22Rv1 (cell line): ENCODE measurements around the gene DSCAM.

Source experiments
- ZFX ChIP-seq: fragments of 450-650 bp; IDR thresholded peaks from 2 replicates; pipeline ENCODE4 v1.6.1; 2017; ENCODE audit warnings: antibody characterized with exemption, borderline replicate concordance
- TF ChIP-seq, protein P1 (sequence below): fragments of 450-650 bp; IDR thresholded peaks from 2 replicates; pipeline ENCODE4 v1.5.1; 2017; ENCODE audit warnings: mild to moderate bottlenecking

DNA sequence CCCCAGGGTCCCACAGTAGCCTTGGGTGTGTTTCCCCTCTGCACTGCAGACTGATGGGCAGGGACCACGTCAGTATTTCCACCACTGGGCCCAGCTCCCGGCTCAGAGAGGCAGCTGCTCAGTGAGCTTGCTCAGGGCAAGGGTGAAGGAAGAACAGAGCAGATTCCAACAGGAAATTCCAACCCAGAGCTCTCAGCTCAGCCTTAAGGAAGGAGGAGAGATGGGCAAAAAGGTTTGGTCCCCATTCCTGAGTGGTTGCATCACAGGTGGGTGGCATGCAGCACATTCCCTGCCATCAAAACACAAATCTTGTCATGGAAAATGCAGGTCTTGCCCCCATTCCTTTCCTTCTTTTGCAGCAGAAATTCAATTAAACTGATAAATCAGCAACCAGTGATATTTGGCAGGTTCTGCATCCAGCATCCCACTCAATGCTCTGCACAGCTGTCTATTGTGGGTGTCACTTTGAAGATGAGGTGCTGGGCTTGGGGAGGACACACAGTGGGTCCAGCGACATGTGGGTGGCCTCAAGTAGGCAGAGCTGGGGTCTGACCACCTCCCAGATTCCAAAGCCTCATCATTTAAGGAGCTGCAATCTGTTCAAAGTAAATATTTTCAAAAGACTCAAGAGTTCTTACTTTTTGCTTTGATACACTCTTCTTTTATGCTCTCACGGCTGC lies 315.4 kb downstream of the DSCAM start:
- TF ChIP-seq, protein P1, sequence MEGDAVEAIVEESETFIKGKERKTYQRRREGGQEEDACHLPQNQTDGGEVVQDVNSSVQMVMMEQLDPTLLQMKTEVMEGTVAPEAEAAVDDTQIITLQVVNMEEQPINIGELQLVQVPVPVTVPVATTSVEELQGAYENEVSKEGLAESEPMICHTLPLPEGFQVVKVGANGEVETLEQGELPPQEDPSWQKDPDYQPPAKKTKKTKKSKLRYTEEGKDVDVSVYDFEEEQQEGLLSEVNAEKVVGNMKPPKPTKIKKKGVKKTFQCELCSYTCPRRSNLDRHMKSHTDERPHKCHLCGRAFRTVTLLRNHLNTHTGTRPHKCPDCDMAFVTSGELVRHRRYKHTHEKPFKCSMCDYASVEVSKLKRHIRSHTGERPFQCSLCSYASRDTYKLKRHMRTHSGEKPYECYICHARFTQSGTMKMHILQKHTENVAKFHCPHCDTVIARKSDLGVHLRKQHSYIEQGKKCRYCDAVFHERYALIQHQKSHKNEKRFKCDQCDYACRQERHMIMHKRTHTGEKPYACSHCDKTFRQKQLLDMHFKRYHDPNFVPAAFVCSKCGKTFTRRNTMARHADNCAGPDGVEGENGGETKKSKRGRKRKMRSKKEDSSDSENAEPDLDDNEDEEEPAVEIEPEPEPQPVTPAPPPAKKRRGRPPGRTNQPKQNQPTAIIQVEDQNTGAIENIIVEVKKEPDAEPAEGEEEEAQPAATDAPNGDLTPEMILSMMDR = no peak
- no peak for TF ChIP-seq ZFX
